ENCODE results near the gene USP1.

Gene USP1

GRCh38 chr1:62450301-62450700 lies 13.5 kb downstream of the USP1 start:
- DNase-seq (ENCODE audit: low read depth) = no peak
- no peak overlapping the region for H3K4me3 ChIP-seq (ENCODE audit: low read length)
- TF ChIP-seq, protein P1, sequence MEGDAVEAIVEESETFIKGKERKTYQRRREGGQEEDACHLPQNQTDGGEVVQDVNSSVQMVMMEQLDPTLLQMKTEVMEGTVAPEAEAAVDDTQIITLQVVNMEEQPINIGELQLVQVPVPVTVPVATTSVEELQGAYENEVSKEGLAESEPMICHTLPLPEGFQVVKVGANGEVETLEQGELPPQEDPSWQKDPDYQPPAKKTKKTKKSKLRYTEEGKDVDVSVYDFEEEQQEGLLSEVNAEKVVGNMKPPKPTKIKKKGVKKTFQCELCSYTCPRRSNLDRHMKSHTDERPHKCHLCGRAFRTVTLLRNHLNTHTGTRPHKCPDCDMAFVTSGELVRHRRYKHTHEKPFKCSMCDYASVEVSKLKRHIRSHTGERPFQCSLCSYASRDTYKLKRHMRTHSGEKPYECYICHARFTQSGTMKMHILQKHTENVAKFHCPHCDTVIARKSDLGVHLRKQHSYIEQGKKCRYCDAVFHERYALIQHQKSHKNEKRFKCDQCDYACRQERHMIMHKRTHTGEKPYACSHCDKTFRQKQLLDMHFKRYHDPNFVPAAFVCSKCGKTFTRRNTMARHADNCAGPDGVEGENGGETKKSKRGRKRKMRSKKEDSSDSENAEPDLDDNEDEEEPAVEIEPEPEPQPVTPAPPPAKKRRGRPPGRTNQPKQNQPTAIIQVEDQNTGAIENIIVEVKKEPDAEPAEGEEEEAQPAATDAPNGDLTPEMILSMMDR (conservative IDR thresholded peaks at IDR 0.05; ENCODE audit: low read length) = no peak

GRCh38 chr1:62452951-62453350 lies 16.1 kb downstream of the USP1 start:
- DNase-seq (ENCODE audit: low read depth) = no peak
- no peak overlapping the region for H3K4me3 ChIP-seq (ENCODE audit: low read length)
- TF ChIP-seq, protein P1 (conservative IDR thresholded peaks at IDR 0.05; ENCODE audit: low read length) = no peak

GRCh38 chr1:62457955-62458354 lies 21.1 kb downstream of the USP1 start:
- H3K4me3 ChIP-seq (ENCODE audit: low read length) = no peak overlapping the region
- no peak for DNase-seq (ENCODE audit: low read depth)
- TF ChIP-seq, protein P1 (conservative IDR thresholded peaks at IDR 0.05; ENCODE audit: low read length) = no peak

DNA sequence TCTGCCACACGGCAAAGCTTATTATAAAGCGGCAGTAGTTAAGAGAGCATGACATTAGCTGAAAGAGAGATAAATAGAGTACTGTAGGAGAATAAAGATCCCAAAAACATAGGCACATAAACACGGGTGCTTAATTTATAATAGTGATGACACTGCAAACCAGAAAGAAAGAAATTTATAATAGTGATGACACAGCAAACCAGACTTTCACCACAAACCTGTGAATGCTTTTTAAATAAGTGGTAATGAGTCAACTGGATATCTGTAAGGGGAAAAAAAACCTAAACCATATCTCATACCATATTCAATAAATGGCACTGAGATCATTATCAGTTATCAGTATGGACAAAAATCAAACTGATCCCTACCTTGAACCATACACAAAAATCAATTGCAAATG lies 25.5 kb downstream of the USP1 start:
- TF ChIP-seq, protein P1 (conservative IDR thresholded peaks at IDR 0.05; ENCODE audit: low read length) = no peak
- DNase-seq (ENCODE audit: low read depth) = peak; percentile 11
- H3K4me3 ChIP-seq (ENCODE audit: low read length) = no peak overlapping the region

- H3K4me3 ChIP-seq (ENCODE audit: low read length) = no peak overlapping the region
- peak; percentile 15 for DNase-seq (ENCODE audit: low read depth)
- TF ChIP-seq, protein P1 (conservative IDR thresholded peaks at IDR 0.05; ENCODE audit: low read length) = no peak
These were observed 30.2 kb downstream of the USP1 start for GRCh38 chr1:62467092-62467491.

DNA sequence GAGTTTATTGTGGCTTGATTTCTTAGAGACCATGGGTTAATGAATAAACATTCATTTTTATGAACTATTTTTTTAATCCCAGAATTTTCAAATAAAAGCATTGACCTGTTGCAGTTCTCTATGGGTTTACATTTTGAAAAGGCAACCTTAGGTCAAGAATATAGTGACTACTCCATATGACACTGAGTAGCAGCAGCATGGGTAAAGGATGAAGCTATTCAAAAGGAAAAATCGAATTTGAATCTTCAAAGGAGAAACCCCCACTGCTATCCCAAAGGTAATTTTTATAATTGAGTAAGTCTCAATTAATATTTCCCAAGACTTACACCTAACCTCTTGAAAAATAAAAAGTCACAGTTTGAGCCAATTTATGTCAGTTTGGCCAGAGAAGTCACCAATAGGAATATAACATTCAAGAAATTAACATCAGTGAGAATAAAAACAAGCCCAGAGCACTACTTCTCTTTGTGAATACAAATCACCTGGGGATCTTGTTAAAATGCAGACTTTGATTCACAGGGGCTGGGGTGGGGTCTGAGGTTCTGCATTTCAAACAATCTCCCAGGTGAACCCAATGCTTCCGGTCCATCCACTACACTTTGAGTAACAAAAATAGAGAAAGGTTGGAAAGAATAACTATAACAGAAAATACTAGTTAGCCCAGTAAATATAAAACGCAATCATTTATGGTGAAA lies 39.8 kb downstream of the USP1 start:
- TF ChIP-seq, protein P1 (conservative IDR thresholded peaks at IDR 0.05; ENCODE audit: low read length) = no peak
- no peak for DNase-seq (ENCODE audit: low read depth)
- no peak overlapping the region for H3K4me3 ChIP-seq (ENCODE audit: low read length)

- DNase-seq (ENCODE audit: low read depth) = no peak
- no peak overlapping the region for H3K4me3 ChIP-seq (ENCODE audit: low read length)
- TF ChIP-seq, protein P1 (conservative IDR thresholded peaks at IDR 0.05; ENCODE audit: low read length) = no peak
These were observed 44.8 kb downstream of the USP1 start for GRCh38 chr1:62481681-62482080.

Data from AG10803 (cell line).